SK-N-SH treated with all-trans-retinoic acid at 6 μM for 48 hours (cell line): ENCODE data around the gene CNIH2.
A peak's percentile ranks its signal among the peaks of the same experiment; 100 is the strongest.

Experiments used
- ATAC-seq: fragments of 200-7000 bp; cut with Tn5 transposase; 3 replicates; pipeline ENCODE4 v1.9.1; 2020; ENCODE audit warnings: mild to moderate bottlenecking, moderate library complexity
- BACH2 ChIP-seq: fragments of 250-450 bp; sonication (Bioruptor Pico); IDR thresholded peaks from 2 replicates; pipeline ENCODE4 v1.9.0; 2021; ENCODE audit warnings: mild to moderate bottlenecking, borderline replicate concordance
- ESRRG ChIP-seq: fragments of 250-450 bp; sonication (Bioruptor Pico); IDR thresholded peaks from 2 replicates; pipeline ENCODE4 v1.6.1; 2021; ENCODE audit warnings: mild to moderate bottlenecking
- GLIS3 ChIP-seq: fragments of 250-450 bp; sonication (Bioruptor Pico); IDR thresholded peaks from 2 replicates; pipeline ENCODE4 v1.5.0; 2020; ENCODE audit warnings: mild to moderate bottlenecking, moderate library complexity
- OSR1 ChIP-seq: fragments of 250-450 bp; sonication (Bioruptor Pico); IDR thresholded peaks from 2 replicates; pipeline ENCODE4 v1.8.0; 2022; ENCODE audit warnings: moderate library complexity, mild to moderate bottlenecking, inconsistent platforms
- PPARA ChIP-seq: fragments of 250-450 bp; sonication (Bioruptor Pico); IDR thresholded peaks from 2 replicates; pipeline ENCODE4 v1.5.0; 2020; ENCODE audit warnings: mild to moderate bottlenecking, borderline replicate concordance
- RARB ChIP-seq: fragments of 250-450 bp; sonication (Bioruptor Pico); IDR thresholded peaks from 2 replicates; pipeline ENCODE4 v1.8.0; 2021; ENCODE audit warnings: mild to moderate bottlenecking, moderate library complexity
- SNAI2 ChIP-seq: fragments of 250-450 bp; sonication (Bioruptor Pico); IDR thresholded peaks from 2 replicates; pipeline ENCODE4 v1.5.0; 2020; ENCODE audit warnings: mild to moderate bottlenecking, moderate library complexity
- TCF4 ChIP-seq: fragments of 250-450 bp; sonication (Bioruptor Pico); IDR thresholded peaks from 2 replicates; pipeline ENCODE4 v1.8.0; 2021; ENCODE audit warnings: mild to moderate bottlenecking, moderate library complexity, borderline replicate concordance
- TOX ChIP-seq: fragments of 250-450 bp; sonication (Bioruptor Pico); IDR thresholded peaks from 2 replicates; pipeline ENCODE4 v1.8.0; 2021; ENCODE audit warnings: mild to moderate bottlenecking, moderate library complexity, borderline replicate concordance
- ZFP3 ChIP-seq: fragments of 250-450 bp; sonication (Bioruptor Pico); IDR thresholded peaks from 2 replicates; pipeline ENCODE4 v1.5.0; 2020; ENCODE audit warnings: mild to moderate bottlenecking, moderate library complexity
- ZFP30 ChIP-seq: fragments of 450-650 bp; formaldehyde crosslinking; IDR thresholded peaks from 2 replicates; pipeline ENCODE4 v1.5.0; 2022; ENCODE audit warnings: mild to moderate bottlenecking, moderate library complexity
- ZNF565 ChIP-seq: fragments of 450-650 bp; formaldehyde crosslinking; conservative IDR thresholded peaks from 2 replicates; pipeline ENCODE4 v1.5.0; 2020; ENCODE audit warnings: low read depth, mild to moderate bottlenecking, moderate library complexity
- ZNF70 ChIP-seq: fragments of 450-650 bp; formaldehyde crosslinking; IDR thresholded peaks from 2 replicates; pipeline ENCODE4 v1.5.0; 2020; ENCODE audit warnings: mild to moderate bottlenecking, moderate library complexity
- ZNF8 ChIP-seq: fragments of 450-650 bp; formaldehyde crosslinking; IDR thresholded peaks from 2 replicates; pipeline ENCODE4 v1.5.0; 2020; ENCODE audit warnings: mild to moderate bottlenecking, moderate library complexity
- TF ChIP-seq, protein P1 (sequence below): fragments of 250-450 bp; sonication (Bioruptor Pico); IDR thresholded peaks from 2 replicates; pipeline ENCODE4 v1.5.1; 2021; ENCODE audit warnings: mild to moderate bottlenecking, moderate library complexity
- TF ChIP-seq, protein P2 (sequence below): fragments of 250-450 bp; sonication (Bioruptor Pico); IDR thresholded peaks from 2 replicates; pipeline ENCODE4 v1.5.1; 2020; ENCODE audit warnings: low read depth, mild to moderate bottlenecking, moderate library complexity
- TF ChIP-seq, protein P3 (sequence below): fragments of 250-450 bp; sonication (Bioruptor Pico); IDR thresholded peaks from 2 replicates; pipeline ENCODE4 v1.8.0; 2020; ENCODE audit warnings: mild to moderate bottlenecking, moderate library complexity, borderline replicate concordance
- TF ChIP-seq, protein P4 (sequence below): fragments of 250-450 bp; sonication (Bioruptor Pico); IDR thresholded peaks from 2 replicates; pipeline ENCODE4 v1.5.0; 2020; ENCODE audit warnings: mild to moderate bottlenecking, moderate library complexity
- TF ChIP-seq, protein P5 (sequence below): fragments of 250-450 bp; sonication (Bioruptor Pico); IDR thresholded peaks from 2 replicates; pipeline ENCODE4 v1.8.0; 2021; ENCODE audit warnings: low read depth, mild to moderate bottlenecking, moderate library complexity, borderline replicate concordance

Gene CNIH2

DNA sequence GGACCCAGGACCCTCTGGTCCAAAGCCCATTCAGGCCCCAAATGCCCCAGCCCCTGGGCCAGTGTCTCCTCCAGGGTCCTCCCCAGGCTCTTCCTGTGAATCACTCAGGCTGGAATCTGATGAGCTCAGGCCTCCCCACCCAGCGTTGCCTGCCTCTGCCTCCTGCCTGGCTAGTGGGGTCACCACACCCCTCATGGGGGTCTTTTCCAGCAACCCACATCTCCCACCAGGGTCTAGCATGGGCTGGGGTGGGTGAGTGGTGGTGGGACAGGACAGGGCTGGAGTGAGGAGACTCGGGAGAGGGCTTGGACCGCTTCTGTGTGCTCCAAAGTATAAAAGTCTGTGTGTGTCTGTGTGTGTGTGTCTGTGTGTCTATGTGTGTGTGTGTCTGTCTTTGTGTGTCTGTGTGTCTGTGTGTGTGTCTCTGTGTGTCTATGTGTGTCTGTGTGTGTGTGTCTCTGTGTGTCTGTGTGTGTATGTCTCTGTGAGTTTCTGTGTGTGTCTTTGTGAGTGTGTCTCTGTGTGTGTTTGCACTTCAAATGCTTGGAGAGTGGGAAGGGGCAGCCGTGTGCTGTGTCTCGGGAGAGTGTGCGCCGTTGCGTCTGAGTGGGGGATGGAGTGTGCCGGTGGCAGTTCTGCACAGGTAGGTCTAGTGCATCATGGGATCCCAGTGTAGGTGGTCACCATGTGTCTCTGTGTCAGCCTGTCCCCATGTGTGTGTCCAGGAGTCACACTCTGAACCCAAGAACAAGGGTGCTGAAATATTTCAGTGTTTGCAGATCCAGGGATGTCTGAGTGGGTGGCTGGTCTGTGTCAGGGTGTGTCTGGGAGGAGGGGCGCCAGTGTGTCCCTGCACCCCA, 49.4 kb downstream of the CNIH2 start:
- peak; percentile 69 for ATAC-seq
- TF ChIP-seq, protein P1, sequence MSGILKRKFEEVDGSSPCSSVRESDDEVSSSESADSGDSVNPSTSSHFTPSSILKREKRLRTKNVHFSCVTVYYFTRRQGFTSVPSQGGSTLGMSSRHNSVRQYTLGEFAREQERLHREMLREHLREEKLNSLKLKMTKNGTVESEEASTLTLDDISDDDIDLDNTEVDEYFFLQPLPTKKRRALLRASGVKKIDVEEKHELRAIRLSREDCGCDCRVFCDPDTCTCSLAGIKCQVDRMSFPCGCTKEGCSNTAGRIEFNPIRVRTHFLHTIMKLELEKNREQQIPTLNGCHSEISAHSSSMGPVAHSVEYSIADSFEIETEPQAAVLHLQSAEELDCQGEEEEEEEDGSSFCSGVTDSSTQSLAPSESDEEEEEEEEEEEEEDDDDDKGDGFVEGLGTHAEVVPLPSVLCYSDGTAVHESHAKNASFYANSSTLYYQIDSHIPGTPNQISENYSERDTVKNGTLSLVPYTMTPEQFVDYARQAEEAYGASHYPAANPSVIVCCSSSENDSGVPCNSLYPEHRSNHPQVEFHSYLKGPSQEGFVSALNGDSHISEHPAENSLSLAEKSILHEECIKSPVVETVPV, result no peak
- TF ChIP-seq PPARA (CRISPR knock-in tag), result no peak
- no peak for TF ChIP-seq SNAI2 (CRISPR knock-in tag)
- no peak for TF ChIP-seq OSR1
- TF ChIP-seq, protein P2, sequence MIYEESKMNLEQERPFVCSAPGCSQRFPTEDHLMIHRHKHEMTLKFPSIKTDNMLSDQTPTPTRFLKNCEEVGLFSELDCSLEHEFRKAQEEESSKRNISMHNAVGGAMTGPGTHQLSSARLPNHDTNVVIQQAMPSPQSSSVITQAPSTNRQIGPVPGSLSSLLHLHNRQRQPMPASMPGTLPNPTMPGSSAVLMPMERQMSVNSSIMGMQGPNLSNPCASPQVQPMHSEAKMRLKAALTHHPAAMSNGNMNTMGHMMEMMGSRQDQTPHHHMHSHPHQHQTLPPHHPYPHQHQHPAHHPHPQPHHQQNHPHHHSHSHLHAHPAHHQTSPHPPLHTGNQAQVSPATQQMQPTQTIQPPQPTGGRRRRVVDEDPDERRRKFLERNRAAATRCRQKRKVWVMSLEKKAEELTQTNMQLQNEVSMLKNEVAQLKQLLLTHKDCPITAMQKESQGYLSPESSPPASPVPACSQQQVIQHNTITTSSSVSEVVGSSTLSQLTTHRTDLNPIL (CRISPR knock-in tag), result no peak
- TF ChIP-seq, protein P3, sequence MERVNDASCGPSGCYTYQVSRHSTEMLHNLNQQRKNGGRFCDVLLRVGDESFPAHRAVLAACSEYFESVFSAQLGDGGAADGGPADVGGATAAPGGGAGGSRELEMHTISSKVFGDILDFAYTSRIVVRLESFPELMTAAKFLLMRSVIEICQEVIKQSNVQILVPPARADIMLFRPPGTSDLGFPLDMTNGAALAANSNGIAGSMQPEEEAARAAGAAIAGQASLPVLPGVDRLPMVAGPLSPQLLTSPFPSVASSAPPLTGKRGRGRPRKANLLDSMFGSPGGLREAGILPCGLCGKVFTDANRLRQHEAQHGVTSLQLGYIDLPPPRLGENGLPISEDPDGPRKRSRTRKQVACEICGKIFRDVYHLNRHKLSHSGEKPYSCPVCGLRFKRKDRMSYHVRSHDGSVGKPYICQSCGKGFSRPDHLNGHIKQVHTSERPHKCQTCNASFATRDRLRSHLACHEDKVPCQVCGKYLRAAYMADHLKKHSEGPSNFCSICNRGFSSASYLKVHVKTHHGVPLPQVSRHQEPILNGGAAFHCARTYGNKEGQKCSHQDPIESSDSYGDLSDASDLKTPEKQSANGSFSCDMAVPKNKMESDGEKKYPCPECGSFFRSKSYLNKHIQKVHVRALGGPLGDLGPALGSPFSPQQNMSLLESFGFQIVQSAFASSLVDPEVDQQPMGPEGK (CRISPR knock-in tag), result no peak
- TF ChIP-seq GLIS3 (CRISPR knock-in tag), result no peak
- no peak for TF ChIP-seq ZNF8
- TF ChIP-seq ESRRG, result no peak
- TF ChIP-seq ZNF70 (CRISPR knock-in tag), result no peak
- no peak for TF ChIP-seq TOX (CRISPR knock-in tag)
- TF ChIP-seq TCF4 (CRISPR knock-in tag), result no peak
- TF ChIP-seq BACH2 (CRISPR knock-in tag), result no peak

DNA sequence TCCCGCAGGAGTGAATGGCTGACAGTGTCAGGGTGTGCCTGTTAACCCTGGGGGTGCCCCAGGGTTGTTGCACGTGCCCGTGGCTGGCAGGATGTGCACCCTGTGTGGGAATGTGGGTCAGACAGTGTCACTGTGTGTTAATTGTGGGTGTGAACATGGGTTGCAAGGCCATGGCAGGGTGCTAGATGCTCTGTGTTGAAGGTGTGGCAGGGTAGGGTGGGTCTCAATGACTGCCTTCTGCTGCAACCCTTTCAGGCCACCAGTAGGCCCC, 50.0 kb downstream of the CNIH2 start:
- TF ChIP-seq, protein P3 (CRISPR knock-in tag), result no peak
- TF ChIP-seq ZFP3 (CRISPR knock-in tag) (no peak), ESRRG (no peak), RARB (CRISPR knock-in tag) (no peak), ZNF70 (CRISPR knock-in tag) (no peak), OSR1 (no peak), TCF4 (CRISPR knock-in tag) (no peak), ZFP30 (no peak), ZNF565 (CRISPR knock-in tag) (no peak)
- TF ChIP-seq, protein P1, result no peak
- TF ChIP-seq, protein P4, sequence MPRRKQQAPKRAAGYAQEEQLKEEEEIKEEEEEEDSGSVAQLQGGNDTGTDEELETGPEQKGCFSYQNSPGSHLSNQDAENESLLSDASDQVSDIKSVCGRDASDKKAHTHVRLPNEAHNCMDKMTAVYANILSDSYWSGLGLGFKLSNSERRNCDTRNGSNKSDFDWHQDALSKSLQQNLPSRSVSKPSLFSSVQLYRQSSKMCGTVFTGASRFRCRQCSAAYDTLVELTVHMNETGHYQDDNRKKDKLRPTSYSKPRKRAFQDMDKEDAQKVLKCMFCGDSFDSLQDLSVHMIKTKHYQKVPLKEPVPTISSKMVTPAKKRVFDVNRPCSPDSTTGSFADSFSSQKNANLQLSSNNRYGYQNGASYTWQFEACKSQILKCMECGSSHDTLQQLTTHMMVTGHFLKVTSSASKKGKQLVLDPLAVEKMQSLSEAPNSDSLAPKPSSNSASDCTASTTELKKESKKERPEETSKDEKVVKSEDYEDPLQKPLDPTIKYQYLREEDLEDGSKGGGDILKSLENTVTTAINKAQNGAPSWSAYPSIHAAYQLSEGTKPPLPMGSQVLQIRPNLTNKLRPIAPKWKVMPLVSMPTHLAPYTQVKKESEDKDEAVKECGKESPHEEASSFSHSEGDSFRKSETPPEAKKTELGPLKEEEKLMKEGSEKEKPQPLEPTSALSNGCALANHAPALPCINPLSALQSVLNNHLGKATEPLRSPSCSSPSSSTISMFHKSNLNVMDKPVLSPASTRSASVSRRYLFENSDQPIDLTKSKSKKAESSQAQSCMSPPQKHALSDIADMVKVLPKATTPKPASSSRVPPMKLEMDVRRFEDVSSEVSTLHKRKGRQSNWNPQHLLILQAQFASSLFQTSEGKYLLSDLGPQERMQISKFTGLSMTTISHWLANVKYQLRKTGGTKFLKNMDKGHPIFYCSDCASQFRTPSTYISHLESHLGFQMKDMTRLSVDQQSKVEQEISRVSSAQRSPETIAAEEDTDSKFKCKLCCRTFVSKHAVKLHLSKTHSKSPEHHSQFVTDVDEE, result no peak
- TF ChIP-seq, protein P2 (CRISPR knock-in tag), result no peak
- TF ChIP-seq, protein P5, sequence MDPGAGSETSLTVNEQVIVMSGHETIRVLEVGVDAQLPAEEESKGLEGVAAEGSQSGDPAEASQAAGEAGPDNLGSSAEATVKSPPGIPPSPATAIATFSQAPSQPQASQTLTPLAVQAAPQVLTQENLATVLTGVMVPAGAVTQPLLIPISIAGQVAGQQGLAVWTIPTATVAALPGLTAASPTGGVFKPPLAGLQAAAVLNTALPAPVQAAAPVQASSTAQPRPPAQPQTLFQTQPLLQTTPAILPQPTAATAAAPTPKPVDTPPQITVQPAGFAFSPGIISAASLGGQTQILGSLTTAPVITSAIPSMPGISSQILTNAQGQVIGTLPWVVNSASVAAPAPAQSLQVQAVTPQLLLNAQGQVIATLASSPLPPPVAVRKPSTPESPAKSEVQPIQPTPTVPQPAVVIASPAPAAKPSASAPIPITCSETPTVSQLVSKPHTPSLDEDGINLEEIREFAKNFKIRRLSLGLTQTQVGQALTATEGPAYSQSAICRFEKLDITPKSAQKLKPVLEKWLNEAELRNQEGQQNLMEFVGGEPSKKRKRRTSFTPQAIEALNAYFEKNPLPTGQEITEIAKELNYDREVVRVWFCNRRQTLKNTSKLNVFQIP (CRISPR knock-in tag), result no peak
- ATAC-seq, result peak; percentile 4; the same call in 2 of the 3 replicates
